ENCODE results near the gene FAM107B.
A peak's percentile ranks its signal among the peaks of the same experiment; 100 is the strongest.
"Not testable (repeated sequence)": the region's sequence is repeated elsewhere in the genome, so short reads cannot be mapped to it uniquely, and the experiment has no call there.

The FAM107B gene

GRCh38 chr10:14731875-14732512, 42.7 kb downstream of the FAM107B start:
- no peak for DNase-seq

DNA sequence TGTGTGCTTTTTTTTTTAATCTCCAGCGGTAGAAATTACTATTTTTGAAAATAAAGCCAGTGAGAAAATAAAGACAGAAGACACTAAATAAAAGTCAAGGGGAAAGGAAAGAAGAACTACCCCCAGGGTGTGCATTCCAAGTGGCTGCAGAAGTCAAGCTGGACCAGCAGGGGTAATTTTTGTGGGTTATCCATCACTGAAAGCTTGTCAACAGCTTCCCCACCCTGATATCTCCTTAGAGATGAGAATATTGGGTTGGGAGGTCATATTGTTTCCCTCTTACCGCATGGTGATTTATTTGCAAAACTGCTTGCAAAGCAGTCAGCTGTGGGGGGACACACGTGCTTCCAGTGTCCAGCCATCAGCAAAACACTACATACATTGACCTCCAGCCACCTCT, 46.4 kb downstream of the FAM107B start:
- no peak for DNase-seq

GRCh38 chr10:14727924-14728323, 46.8 kb downstream of the FAM107B start:
- DNase-seq = no peak

DNA sequence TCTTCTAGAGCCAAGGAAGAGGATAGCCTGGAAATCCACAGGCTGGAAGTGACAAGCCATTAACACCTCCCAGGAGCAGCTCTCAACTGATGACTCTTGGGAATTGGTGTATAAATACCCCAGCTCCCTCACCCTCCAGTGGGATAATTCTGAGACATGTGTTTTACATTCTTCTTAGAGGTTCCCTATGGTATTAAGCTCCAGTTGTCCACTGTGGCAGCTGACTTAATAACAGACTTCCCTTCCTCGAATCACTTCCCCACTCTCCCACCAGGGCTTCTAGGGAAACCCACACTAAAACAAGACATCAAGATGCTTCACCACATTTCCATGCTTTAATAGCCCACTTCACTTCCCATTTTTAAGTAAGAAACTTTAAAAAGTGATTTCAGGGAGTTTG, 47.2 kb downstream of the FAM107B start:
- no peak for DNase-seq

DNA sequence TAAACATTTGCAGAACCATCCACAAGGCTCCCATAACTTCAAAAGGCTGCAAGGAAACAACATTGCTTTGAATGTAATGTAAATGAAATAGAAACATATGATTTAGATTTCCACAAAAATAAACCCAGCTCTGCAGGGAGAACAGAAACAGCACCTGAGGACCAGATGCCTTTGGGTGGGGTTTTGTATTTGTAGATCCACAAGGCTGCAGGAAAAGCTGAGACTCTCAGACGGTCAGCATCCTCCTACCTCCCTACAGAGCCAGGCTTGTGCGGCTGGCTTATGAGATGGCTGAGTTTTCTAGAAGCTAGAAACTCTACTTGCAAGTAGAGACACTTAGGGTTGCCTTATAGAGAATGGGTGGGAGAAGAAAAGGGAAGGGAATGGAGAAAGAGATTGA, 49.8 kb downstream of the FAM107B start:
- DNase-seq = no peak

DNA sequence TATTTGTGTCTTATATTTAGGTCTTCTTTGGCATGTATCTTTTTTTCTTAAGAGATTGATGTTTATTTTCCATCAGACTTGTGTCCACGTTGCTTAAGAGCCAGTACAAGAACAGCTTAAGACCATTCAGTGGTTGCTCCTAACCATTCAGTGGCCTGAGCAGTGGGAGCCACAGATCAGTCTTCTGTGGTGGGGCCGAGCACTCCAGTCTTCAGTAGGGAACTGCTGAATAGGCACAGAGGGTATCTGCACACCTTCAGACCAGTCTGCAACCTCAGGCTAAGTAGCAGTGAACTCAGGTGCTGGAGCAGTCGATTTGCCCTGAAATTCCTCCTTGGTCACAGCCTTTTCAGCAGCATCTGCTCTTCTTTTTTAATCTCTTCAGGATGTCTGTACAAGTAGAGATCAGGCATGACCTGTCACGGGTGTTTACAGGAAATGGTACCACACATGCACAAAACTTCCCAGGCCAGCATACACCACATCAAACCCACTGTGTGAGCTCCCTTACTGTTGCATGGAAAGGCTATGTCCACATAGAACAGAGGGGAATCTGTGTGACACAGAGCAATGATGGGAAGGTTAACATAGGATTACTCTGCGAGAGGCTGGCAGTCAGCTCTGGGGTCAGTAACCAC, 51.5 kb downstream of the FAM107B start:
- DNase-seq = no peak

DNA sequence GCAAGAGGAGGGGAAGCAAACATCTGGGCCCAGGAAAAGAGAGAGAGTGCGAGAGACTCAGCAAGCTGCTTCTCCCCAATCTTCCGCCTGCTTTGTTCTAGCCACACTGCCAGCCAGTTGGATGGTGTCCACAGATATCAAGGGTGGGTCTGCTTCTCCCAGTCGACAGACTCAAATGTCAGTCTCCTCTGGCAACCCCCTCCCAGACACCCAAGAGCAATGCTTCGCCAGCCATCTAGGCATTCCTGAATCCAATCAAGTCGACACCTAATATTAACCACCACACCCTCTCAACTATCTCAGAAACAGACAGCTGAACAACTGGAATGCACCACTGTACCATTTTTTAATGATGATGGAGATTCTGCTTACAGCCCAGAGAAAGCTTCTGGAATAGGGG, 57.1 kb downstream of the FAM107B start:
- no peak for DNase-seq

- peak; percentile 80 for DNase-seq
Observed at GRCh38 chr10:14712991-14713424, 61.7 kb downstream of the FAM107B start.

- DNase-seq = not testable (repeated sequence)
Observed at GRCh38 chr10:14709344-14709743, 65.4 kb downstream of the FAM107B start.

DNA sequence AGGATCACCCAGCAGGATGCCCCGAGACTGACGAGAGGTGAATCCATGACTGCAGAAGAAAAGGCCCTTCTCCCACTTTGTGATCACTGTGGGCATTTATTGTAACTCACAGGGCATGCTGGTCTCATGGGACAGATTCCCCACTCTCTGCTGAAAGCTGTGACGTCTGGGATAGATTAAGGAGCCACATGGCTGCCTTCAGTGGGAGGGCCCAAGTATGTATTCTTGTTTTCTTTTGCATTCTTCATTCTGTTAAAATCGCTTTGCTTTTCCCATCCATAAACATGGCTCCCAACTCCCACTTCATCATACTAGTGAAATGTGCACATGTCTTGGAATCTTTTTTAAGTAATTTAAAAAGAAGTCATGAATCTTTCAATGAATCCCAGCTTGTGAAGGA, 67.2 kb downstream of the FAM107B start:
- DNase-seq = peak; percentile 83

DNA sequence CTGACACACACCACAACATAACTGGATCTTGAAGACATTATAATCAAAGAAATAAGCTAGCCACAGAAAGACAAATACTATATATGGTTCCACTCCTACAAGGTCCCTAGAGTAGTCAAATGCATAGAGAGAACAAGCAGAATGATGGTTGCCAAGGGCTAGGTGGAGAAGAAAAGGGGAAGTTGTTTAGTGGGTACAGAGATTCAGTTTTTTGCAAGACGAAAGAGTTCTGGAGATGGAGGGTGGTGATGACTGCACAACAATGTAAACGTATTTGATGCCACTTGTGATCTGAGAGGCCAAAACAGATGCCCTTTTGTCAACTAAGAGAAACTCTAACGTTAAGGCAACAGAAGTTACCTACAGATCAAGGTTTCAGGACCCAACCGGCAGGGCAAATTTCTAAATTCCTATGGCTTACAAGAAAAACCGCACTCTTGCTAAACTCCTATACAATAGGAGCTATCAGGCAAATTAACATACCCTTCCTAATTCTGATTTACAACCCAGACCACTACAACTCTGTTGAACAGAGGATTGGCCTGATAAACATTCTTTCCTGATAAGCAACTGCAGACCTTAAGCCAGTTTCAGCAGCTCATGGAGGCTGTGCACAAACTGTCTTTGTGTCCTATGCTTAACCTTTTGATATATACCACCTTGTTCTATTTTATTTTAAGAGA, 69.0 kb downstream of the FAM107B start:
- DNase-seq = no peak

DNA sequence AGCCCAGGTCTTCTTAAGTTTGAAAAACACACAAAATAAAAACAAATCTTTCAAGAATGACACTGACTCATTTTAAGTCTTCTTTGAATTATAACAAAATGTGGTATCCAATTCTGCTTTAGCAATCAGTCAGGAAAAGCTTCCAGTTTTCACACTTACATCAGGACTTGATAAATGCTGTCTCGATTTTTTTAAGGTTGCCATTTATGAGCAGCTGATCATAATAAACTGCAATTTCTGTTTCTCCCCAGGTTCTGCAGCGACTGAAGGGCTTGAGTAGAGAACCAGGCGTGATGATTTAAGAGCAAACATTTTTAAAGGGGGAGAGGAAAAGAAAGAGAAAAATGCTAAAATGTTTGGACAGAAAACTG, 71.1 kb downstream of the FAM107B start:
- no peak for DNase-seq

DNA sequence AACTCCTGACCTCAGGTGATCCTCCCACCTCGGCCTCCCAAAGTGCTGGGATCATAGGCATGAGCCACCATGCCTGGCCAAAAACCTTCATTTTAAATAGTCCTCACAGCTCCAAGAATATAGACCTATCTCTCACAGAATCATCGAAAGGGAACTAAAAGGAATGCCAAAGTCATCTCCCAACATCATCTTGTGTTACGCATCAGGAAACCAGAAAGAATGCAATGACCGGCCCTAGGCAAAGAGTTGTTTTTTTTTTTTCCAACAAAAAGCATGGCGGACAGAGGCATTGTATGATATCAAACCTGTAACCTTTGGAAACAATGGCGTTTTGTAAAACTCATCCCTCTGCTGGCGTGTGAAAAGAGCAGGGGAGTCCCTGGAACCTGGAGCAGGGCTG, 73.2 kb downstream of the FAM107B start:
- no peak for DNase-seq

- no peak for DNase-seq
Observed at GRCh38 chr10:14700546-14700945, 74.2 kb downstream of the FAM107B start.

DNA sequence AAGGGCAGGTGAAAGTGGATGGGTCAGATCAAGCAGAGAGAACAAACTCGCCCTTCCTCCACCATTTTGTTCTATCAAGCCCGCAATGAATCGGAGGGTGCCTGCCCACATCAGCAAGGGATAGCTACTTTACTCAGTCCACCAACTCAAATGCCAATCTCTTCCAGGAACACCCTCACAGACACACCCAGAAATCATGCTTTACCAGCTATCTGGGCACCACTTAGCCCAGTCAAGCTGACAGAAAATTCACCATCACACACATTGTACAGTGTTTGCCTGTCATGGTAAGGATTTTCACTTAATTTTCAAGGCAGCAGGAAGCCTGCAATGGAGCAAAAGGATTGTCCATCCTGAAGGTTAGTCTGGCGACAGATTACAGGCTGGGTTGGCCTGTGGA, 75.2 kb downstream of the FAM107B start:
- no peak for DNase-seq

GRCh38 chr10:14698829-14699170, 75.9 kb downstream of the FAM107B start:
- DNase-seq = no peak

DNA sequence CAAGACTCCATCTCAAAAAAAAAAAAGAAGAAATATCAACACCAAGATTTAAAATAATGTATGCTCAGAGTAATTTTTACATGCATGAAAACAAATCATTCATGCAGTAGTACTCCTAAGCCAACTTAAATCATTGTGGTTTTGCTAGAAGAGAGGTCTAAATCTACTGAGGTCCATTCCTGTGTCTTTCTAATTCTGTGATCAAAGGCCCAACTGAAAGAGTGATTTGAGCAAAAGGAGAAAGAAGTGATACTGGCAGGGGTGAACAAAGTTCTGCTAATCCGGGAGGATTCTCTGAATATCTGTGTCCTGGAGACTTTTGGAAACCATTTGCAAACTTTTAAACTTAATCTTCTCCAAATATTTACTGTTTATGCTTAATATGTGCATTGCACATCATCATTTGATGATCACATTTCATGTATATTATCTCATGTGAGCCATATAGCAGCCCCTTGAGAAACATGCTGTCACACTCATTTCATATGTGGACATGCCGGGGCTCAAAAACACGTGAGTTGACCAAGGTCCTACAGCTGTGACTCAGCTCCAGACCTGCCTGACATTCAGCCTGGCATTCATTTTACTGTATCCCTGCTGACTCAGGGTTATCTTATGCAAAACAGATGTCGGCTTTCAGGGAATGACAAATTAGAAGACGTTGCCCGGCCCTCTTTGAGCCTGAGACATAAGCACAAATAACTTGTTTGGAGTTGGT, 76.4 kb downstream of the FAM107B start:
- peak; percentile 69 for DNase-seq

DNA sequence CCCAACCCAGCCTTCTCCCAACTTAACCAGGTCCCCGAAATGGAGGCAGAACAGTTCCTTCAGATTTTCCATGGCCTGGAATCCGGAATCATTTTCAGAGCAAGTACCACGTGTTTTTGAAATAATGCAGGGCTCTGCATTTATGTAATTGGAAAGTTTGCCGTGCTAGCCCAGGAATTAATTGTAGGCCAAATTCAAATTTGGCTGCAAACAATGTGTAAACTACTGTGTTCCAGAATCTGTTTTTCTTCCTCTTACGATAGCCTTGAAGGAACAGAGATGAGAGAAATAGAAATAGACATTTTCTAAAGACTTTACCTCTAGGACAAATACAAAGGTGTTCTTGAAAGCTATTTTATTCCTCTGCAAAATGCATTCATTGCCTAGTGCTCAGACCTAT, 77.4 kb downstream of the FAM107B start:
- DNase-seq = no peak

- DNase-seq = no peak
Observed at GRCh38 chr10:14696821-14697220, 77.9 kb downstream of the FAM107B start.

GRCh38 chr10:14695847-14696480, 78.7 kb downstream of the FAM107B start:
- no peak for DNase-seq

DNA sequence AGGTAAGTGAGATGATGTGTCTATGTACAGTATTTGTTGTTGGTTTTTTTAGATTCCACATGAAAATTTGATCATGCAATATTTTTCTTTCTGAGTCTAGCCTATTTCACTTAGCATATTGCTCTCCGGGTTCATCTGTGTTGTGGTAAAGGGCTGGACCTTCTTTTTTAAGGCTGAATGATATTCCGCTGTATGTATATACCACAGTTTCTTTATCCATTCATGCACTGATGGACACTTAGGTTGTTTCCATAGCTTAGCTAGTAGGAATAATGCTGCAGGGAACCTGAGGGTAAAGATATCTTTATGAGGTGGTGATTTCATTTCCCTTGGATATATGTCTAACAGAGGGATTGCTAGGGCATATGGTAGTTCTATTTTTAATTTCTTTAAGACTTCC, 80.8 kb downstream of the FAM107B start:
- no peak for DNase-seq

DNA sequence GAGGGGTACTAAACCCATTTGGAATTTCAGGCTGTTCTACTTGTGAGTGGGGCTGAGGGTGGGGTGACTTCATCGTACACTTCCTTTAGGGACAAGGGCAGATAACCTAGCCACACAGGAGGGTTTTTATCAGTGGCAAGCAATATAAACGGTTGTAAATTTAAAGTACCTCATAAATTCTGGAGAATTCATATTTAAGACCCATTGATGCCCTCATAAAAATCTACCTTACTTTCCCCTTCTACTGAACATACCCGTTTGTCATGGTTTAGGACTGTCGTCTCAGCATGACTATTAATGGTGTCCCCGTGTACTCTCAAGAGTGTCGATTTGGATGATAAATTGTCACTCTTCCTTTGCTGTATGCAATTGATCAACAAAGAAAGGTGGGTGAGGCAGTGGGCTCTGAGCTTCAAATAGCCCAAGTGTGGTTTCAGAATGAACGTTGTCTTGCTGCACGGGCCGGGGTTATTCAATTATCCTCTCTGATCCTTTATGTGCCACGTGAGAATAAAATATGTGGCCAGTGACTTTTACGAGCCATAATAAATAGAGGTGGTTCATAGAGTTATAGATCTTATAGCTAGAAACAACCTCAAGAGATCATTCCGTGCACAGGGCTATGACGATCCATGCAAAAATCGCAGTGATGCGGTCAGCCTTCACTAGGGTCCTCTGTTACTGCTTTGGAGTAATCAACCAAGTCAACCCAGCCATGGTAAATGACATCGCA, 82.2 kb downstream of the FAM107B start:
- no peak for DNase-seq

Data from fibroblast of skin of back (primary cell).